ENCODE data around the gene COPS4.
"Not testable (repeated sequence)": the region's sequence is repeated elsewhere in the genome, so short reads cannot be mapped to it uniquely, and the experiment has no call there.

COPS4 gene

GRCh38 chr4:83023599-83023998 lies 11.4 kb upstream of the COPS4 start:
- DNase-seq (ENCODE audit: low read depth in 3 of 3): not testable (repeated sequence)

DNA sequence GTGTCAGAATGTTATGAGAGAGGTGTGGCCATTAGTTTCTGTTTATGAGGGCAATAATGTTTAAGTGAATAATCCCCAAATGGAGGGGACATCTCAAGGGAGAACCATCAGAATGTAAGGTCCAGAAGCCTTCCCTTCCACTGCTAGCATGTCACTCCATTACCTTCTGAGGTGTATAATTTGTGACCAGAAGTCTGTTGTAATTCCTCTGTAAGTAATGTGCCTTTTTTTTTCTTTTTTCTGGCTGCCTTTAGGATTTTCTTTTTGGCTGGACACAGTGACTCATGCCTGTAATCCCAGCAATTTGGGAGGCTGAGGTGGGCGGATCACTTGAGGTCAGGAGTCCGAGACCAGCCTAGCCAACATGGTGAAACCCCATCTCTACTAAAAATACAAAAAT lies 10.8 kb upstream of the COPS4 start:
- no peak for DNase-seq (ENCODE audit: low read depth in 3 of 3)

DNA sequence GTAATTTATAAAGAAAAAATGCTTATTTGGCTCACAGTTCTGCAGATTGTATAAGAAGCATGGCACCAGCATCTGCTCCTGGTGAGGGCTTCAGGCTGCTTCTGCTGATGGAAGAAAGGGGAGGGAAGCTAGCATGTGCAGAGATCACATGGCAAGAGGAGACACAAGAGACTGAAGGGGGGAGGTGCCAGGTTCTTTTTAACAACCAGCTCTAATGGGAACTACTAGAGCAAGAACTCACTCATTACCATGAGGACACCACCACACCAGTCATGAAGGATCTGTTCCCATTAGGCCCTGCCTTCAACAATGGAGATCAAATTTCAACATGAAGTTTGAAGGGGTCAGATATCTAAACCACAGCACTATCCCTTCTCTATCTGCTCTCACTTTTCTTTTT lies 9.4 kb upstream of the COPS4 start:
- no peak for DNase-seq (ENCODE audit: low read depth in 3 of 3)

DNA sequence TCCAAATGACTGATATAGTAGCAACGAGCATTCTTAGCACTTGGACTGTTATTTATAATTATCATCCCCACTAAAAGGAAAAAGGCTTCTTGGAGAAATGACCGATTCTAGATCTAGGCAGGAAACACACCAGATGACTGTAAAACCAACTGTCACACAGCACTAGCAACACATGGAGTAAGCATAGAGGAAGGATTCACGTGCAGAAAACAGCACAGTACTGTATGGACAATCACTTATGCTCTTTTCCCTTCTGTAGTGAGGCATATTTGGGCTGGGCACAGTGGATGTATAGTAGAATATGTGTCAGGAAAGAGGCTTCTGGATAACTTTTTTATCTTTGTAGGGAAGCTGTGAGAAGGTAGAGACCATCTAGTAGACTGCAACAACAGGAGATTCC lies 6.0 kb upstream of the COPS4 start:
- DNase-seq (ENCODE audit: low read depth in 3 of 3): no peak

GRCh38 chr4:83029688-83030087 lies 5.3 kb upstream of the COPS4 start:
- no peak for DNase-seq (ENCODE audit: low read depth in 3 of 3)

DNA sequence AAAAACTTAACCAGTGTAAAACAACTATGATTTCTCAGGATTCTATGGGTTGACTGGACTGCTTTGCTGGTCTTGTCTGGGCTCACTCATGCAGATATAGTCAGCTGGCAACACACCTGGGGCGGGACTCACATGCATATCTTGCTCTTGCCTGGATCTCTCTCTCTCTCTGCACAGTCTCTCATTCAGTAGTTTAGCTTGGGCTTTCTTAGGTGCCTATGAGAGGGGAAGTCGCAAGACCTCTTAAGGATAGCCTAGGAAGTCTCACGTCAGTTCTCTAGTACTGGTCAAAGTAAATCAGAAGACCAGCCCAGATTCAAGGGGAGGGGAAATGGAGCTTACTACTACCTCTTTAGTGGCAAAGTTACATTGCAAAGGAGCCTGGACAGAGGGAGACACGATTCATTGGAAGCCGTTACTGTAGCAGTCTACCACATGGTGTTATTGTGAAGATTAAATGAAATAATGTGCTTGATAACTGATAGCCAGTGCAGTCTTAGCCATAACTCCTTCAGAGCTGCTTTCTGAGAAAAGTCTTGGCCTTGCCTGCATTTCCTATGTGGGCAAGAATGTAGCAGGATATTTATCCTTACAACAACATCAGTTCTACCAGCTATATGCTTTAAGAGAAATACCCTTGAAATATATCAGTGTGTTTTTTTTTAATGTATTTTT lies 2.1 kb downstream of the COPS4 start:
- DNase-seq (ENCODE audit: low read depth in 3 of 3): no peak

GRCh38 chr4:83040269-83040668 lies 5.3 kb downstream of the COPS4 start:
- no peak for DNase-seq (ENCODE audit: low read depth in 3 of 3)

- not testable (repeated sequence) for DNase-seq (ENCODE audit: low read depth in 3 of 3)
Observed at GRCh38 chr4:83043157-83043556, 8.2 kb downstream of the COPS4 start.

GRCh38 chr4:83043801-83044407 lies 8.9 kb downstream of the COPS4 start:
- no peak for DNase-seq (ENCODE audit: low read depth in 3 of 3)

DNA sequence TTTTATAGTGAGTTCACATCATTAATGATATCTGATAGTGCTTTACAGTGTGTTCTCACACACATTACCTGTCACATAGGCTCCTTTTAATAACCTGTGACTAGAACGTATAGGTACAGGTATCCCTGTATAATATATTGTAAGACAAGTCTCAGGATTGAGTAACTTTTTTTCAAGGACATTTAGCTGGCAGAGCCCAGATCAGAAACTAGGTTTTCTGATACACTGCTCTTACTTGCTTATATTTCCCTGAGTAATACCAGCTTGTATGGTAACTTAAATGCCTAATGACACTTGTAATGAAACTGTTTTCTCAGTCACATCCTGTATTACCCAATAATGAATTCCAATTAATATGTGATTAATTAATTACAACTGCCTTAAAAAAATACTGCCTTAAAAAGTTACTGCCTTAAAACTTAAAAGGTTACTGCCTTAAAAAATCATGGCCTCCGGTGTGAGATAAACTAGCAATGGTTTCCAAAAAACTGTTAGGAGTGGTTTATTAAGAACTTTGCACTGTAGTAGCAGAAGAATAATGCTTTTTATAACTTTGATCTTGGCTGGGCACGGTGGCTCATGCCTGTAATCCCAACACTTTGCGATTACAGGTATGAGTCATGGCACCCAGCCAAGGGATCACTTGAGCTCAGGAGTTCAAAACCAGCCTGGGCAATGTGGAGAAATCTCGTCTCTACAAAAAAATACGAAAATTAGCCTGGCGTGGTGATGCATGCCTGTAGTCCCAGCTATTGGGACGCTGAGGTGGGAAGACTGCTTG lies 11.9 kb downstream of the COPS4 start:
- no peak for DNase-seq (ENCODE audit: low read depth in 3 of 3)

DNA sequence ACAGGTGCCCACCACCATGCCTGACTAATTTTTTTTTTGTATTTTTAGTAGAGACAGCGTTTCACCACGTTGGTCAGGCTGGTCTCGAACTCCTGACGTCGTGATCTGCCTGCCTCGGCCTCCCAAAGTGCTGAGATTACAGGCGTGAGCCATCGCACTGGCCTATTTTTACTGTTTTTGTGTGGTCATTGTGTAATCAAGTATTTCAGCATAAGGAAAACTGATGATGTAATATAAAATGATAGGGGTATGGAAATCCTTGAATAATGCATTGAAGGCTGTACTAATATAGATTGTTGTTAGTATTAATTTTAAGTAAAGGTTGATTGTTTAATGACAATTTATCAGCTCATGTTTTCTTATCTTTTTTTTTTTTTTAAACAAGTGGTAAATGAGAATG lies 13.8 kb downstream of the COPS4 start:
- not testable (repeated sequence) for DNase-seq (ENCODE audit: low read depth in 3 of 3)

- DNase-seq (ENCODE audit: low read depth in 3 of 3): no peak
Observed at GRCh38 chr4:83054928-83055327, 19.9 kb downstream of the COPS4 start.

GRCh38 chr4:83062739-83063138 lies 27.8 kb downstream of the COPS4 start:
- no peak for DNase-seq (ENCODE audit: low read depth in 3 of 3)

DNA sequence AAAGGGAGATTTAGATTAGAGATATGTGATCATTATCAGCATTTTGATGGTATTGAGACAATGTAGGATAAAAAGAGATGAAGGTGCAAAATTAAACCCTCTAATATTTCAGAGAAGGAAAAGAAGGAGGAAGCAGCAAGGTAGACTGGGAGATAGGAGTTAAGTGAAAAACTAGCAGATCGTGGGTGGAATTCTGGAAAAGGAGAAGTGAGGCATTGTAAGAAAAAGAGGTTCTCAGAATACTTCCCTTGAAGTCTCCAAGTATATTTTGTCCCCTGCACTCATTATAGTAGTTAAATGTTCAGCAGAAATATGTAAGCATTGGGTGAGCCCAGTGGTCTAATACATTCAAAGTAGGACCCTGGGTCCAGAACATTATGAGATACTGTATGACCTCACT lies 30.3 kb downstream of the COPS4 start:
- DNase-seq (ENCODE audit: low read depth in 3 of 3): no peak

DNA sequence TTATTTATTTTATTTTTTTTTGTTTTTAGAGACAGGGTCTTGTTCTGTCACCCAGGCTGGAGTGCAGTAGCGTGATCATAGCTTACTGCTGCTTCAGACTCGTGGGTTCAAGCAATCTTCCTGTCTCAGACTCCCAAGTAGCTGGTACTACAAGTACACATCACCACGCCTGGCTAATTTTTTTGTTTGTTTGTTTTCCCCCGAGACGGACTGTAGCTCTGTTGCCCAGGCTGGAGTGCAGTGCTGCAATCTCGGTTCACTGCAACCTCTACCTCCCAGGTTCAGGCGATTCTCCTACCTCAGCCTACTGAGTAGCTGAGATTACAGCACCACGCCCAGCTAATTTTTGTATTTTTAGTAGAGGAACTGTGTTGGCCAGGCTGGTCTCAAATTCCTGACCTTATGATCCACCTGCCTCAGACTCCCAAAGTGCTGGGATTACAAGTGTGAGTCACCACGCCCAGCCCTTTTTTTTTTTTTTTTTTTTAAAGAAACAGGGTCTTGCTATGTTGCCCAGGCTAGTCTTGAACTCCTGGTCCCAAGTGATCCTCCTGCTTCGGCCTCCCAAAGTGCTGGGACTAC lies 32.2 kb downstream of the COPS4 start:
- DNase-seq (ENCODE audit: low read depth in 3 of 3): no peak

GRCh38 chr4:83071116-83071515 lies 36.1 kb downstream of the COPS4 start:
- DNase-seq (ENCODE audit: low read depth in 3 of 3): no peak

- DNase-seq (ENCODE audit: low read depth in 3 of 3): peak; percentile 26 to 52 (median 29)
Observed at GRCh38 chr4:83074086-83074704, 39.2 kb downstream of the COPS4 start.

DNA sequence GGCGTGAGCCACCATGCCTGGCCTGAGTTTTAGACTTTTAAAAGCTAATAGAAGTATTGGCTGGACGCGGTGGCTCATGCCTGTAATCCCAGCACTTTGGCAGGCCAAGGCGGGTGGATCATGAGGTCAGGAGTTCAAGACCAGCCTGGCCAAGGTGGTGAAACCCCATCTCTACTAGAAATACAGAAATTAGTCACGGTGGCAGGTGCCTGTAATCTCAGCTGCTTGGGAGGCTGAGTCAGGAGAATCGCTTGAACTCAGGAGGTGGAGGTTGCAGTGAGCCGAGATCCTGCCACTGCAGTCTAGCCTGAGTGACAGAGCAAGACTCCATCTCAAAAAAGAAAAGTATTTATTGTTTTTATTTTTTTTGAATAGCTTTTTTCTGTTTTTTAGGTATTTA lies 39.8 kb downstream of the COPS4 start:
- peak; percentile 16 to 50 (median 17) for DNase-seq (ENCODE audit: low read depth in 3 of 3)

- no peak for DNase-seq (ENCODE audit: low read depth in 3 of 3)
Observed at GRCh38 chr4:83075311-83076095, 40.5 kb downstream of the COPS4 start.

DNA sequence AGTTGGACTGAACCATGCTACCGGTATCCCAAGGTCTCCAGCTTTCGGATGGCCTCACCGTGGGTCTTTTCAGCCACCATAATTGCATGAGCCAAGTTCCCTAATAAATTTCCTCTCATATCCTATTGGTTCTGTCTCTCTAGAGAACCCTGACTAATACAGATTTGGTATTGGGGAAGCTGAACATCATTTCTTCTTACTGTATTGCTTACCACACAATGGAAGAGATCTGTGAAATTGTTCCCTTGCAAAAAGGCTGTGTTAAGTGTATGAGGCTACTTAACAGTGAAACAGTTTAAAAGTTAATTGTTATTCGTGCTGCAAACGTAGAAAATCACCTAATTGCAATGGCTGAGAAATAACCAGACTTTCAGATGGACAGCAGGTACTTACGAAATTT lies 45.6 kb downstream of the COPS4 start:
- no peak for DNase-seq (ENCODE audit: low read depth in 3 of 3)

DNA sequence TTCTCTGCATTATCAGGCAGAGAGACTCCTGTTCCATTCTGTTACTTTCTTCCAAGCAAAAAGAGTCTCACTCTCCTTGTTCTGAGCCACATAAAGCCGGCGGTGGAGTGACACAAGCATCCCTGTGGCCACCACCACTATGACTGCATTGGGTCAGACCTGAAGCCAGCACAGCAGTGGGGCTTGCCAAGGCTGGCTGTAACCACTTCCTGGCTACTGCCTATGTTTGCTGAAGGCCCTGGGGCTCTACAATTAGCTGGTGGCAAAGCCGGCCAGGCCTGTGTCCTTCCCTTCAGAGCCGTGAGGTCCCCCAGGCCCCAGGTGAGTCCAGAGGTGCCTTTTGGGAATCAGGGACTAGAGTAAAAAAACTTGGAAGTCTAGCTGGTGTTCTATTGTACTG lies 47.8 kb downstream of the COPS4 start:
- DNase-seq (ENCODE audit: low read depth in 3 of 3): no peak

All from stimulated activated CD4-positive, alpha-beta T cell treated with anti-CD3 and anti-CD28 coated beads, TNF-alpha, amount 100 ng/mL, for 48 hours (primary cell).